Calu3 (cell line): Measurements from ENCODE around the gene DLL3. TPM values are rescaled to one million over a fixed set of nuclear protein-coding genes. Genes with fewer than 3 reads are reported as not detected.

Experiments used
- BruUV-seq: library from RNA; stranded (reverse); fragments of 400-500 nt; replicated peaks from 2 replicates; lab custom pipeline; 2021; lab: Mats Ljungman, UMichigan
- CTCF ChIA-PET: fragments of 300-600 bp; sonication (Branson Sonifier 250); formaldehyde crosslinking; loops from one replicate; lab custom pipeline; 2022; ENCODE audit warnings: antibody characterized with exemption; lab: Charles Lee
- DNase-seq: peaks from one replicate; pipeline ENCODE4 v3.0.0; 2022
- H3K27ac Mint-ChIP-seq: one replicate; pipeline ENCODE4 v1.8.0; 2022; ENCODE audit warnings: mixed read lengths; ENCODE audit not compliant: unreplicated experiment
- H3K27me3 Mint-ChIP-seq: one replicate; pipeline ENCODE4 v1.8.0; 2022; ENCODE audit warnings: mixed read lengths; ENCODE audit not compliant: unreplicated experiment
- H3K36me3 Mint-ChIP-seq: one replicate; pipeline ENCODE4 v1.8.0; 2022; ENCODE audit warnings: mild to moderate bottlenecking, moderate library complexity, mixed read lengths; ENCODE audit not compliant: insufficient read depth, unreplicated experiment
- H3K4me1 Mint-ChIP-seq: one replicate; pipeline ENCODE4 v1.8.0; 2022; ENCODE audit warnings: mild to moderate bottlenecking, low read depth, mixed read lengths; ENCODE audit not compliant: unreplicated experiment
- H3K4me3 Mint-ChIP-seq: one replicate; pipeline ENCODE4 v1.8.0; 2022; ENCODE audit warnings: mild to moderate bottlenecking, low read depth, moderate library complexity, mixed read lengths; ENCODE audit not compliant: unreplicated experiment
- H3K9me3 Mint-ChIP-seq: one replicate; pipeline ENCODE4 v1.8.0; 2022; ENCODE audit warnings: low read depth, mixed read lengths; ENCODE audit not compliant: unreplicated experiment
- CTCF ChIP-seq: fragments of 200-600 bp; IDR thresholded peaks from one replicate; pipeline ENCODE4 v1.8.0; 2022; ENCODE audit warnings: antibody characterized with exemption; ENCODE audit not compliant: unreplicated experiment
- intact Hi-C: fragments of 100-400 bp; cut with micrococcal nuclease; formaldehyde crosslinking; loops from one replicate; pipeline ENCODE4 v1.10.0; 2022; ENCODE audit not compliant: unreplicated experiment
- total RNA-seq: library from RNA; stranded (reverse); gene quantifications from 2 replicates; pipeline ENCODE4 v1.2.3, GENCODE V29; 2022

Gene DLL3
- total RNA-seq, 1 experiment from 2014 or later = 0.19 TPM

GRCh38 chr19:39544911-39545310 is 46.2 kb downstream of the DLL3 start:
- Mint-ChIP-seq H3K27ac (no peak overlapping the region), H3K9me3 (no peaks in the 10 kb centered on the region), H3K27me3 (peaks cover 72% of the 10 kb centered on the region), H3K4me3 (no peak overlapping the region), H3K4me1 (peaks cover 17% of the 10 kb centered on the region), H3K36me3 (peaks cover 9% of the 10 kb centered on the region)
- intact Hi-C loops = no loop called here
- TF ChIP-seq CTCF = no peak
- no peak for DNase-seq
- no TSS peak for BruUV-seq
- CTCF ChIA-PET = no interaction called here

GRCh38 chr19:39546599-39546998 is 47.9 kb downstream of the DLL3 start:
- no peak for TF ChIP-seq CTCF
- CTCF ChIA-PET = no interaction called here
- Mint-ChIP-seq H3K27ac (no peak overlapping the region), H3K9me3 (no peaks in the 10 kb centered on the region), H3K27me3 (peaks cover 61% of the 10 kb centered on the region), H3K4me1 (peaks cover 8% of the 10 kb centered on the region), H3K4me3 (no peak overlapping the region), H3K36me3 (no peaks in the 10 kb centered on the region)
- BruUV-seq = no TSS peak
- no peak for DNase-seq
- intact Hi-C loops = no loop called here

DNA sequence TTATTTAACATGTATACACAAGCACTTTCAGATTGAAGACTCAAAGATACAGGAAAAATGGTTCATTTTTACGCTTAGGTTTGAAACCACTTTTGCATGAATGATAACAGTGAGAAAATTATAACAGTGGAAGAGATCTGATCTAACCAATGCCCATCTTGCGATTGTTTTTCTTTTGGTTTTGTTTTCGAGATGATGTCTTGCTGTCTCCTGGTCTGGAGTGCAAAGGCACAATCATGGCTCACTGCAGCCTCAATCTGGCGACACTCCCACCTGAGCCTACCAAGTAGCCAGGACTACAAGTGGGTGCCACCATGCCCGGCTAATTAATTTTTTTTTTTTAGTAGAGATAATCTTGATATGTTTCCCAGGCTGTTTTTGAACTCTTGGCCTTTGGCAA is 51.5 kb downstream of the DLL3 start:
- TF ChIP-seq CTCF = no peak
- no peaks in the 10 kb centered on the region for H3K9me3 Mint-ChIP-seq
- CTCF ChIA-PET = no interaction called here
- BruUV-seq = no TSS peak
- intact Hi-C loops = loop anchor here (10.0 kb wide), 1 partner anchor 215 kb away; no protein-coding TSS in a partner anchor
- no peak overlapping the region for H3K4me3 Mint-ChIP-seq
- no peaks in the 10 kb centered on the region for H3K36me3 Mint-ChIP-seq
- DNase-seq = no peak
- H3K27ac Mint-ChIP-seq = no peak overlapping the region
- peaks cover 48% of the 10 kb centered on the region for H3K27me3 Mint-ChIP-seq
- no peaks in the 10 kb centered on the region for H3K4me1 Mint-ChIP-seq

DNA sequence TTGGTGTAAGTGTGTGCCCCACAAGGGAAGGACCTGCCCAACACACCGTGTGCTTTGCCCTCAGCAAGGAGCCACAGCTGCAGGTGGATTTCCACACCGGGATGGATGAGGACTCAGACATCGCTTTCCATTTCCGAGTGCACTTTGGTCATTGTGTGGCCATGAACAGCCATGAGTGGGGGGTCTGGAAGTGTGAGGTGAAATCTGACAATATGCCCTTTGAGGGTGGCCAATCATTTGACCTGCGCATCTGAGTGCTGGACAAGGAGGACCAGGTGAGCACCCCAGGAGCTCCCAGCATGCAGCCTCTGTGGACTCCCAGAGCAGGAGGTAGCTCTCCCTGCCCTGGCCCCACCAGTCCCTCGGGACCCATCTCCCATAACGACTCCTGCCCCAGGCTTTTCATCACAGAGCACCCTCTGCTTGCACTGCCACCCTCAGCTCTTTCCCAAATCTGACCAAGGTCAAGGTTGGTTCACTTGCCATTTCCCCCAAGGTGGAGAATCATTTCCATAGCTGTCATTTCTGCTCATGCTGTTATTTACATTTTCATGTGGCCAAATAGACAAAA is 54.4 kb downstream of the DLL3 start:
- CTCF ChIA-PET = interaction anchor here (0.6 kb wide), 1 partner anchor 1130 kb away, joined by 6 read pairs; no protein-coding TSS in a partner anchor
- no peaks in the 10 kb centered on the region for H3K36me3 Mint-ChIP-seq
- no peak overlapping the region for H3K27ac Mint-ChIP-seq
- intact Hi-C loops = loop anchor here (10.0 kb wide), 1 partner anchor 212 kb away; no protein-coding TSS in a partner anchor
- no TSS peak for BruUV-seq
- TF ChIP-seq CTCF = no peak
- DNase-seq = no peak
- no peaks in the 10 kb centered on the region for H3K9me3 Mint-ChIP-seq
- peaks cover 23% of the 10 kb centered on the region for H3K27me3 Mint-ChIP-seq
- H3K4me1 Mint-ChIP-seq = peaks cover 13% of the 10 kb centered on the region
- no peak overlapping the region for H3K4me3 Mint-ChIP-seq
